Measurements from ENCODE around the gene POFUT1.
"Not testable (repeated sequence)": the region's sequence is repeated elsewhere in the genome, so short reads cannot be mapped to it uniquely, and the experiment has no call there.

Gene POFUT1

GRCh38 chr20:32235331-32236047 is 27.8 kb downstream of the POFUT1 start:
- no peak for DNase-seq (ENCODE audit: low spot score)

- no peak for DNase-seq (ENCODE audit: low spot score)
Measured at GRCh38 chr20:32236048-32236533, 28.4 kb downstream of the POFUT1 start.

- no peak for DNase-seq (ENCODE audit: low spot score)
Measured at GRCh38 chr20:32236819-32237218, 29.1 kb downstream of the POFUT1 start.

- DNase-seq (ENCODE audit: low spot score) = no peak
Measured at GRCh38 chr20:32237419-32237818, 29.7 kb downstream of the POFUT1 start.

GRCh38 chr20:32238483-32239425 is 31.1 kb downstream of the POFUT1 start:
- DNase-seq (ENCODE audit: low spot score) = no peak

- DNase-seq (ENCODE audit: low spot score) = no peak
Measured at GRCh38 chr20:32240205-32240604, 32.5 kb downstream of the POFUT1 start.

- DNase-seq (ENCODE audit: low spot score) = no peak
Measured at GRCh38 chr20:32241807-32242206, 34.1 kb downstream of the POFUT1 start.

- no peak for DNase-seq (ENCODE audit: low spot score)
Measured at GRCh38 chr20:32244150-32244823, 36.6 kb downstream of the POFUT1 start.

GRCh38 chr20:32244959-32245358 is 37.3 kb downstream of the POFUT1 start:
- DNase-seq (ENCODE audit: low spot score) = no peak

- not testable (repeated sequence) for DNase-seq (ENCODE audit: low spot score)
Measured at GRCh38 chr20:32246208-32246607, 38.5 kb downstream of the POFUT1 start.

- no peak for DNase-seq (ENCODE audit: low spot score)
Measured at GRCh38 chr20:32248043-32248442, 40.4 kb downstream of the POFUT1 start.

- no peak for DNase-seq (ENCODE audit: low spot score)
Measured at GRCh38 chr20:32249030-32249738, 41.5 kb downstream of the POFUT1 start.

- no peak for DNase-seq (ENCODE audit: low spot score)
Measured at GRCh38 chr20:32251470-32251869, 43.8 kb downstream of the POFUT1 start.

GRCh38 chr20:32252189-32252588 is 44.5 kb downstream of the POFUT1 start:
- no peak for DNase-seq (ENCODE audit: low spot score)

- DNase-seq (ENCODE audit: low spot score) = not testable (repeated sequence)
Measured at GRCh38 chr20:32260973-32261372, 53.3 kb downstream of the POFUT1 start.

- DNase-seq (ENCODE audit: low spot score) = no peak
Measured at GRCh38 chr20:32261644-32262043, 54.0 kb downstream of the POFUT1 start.

GRCh38 chr20:32263398-32263954 is 55.8 kb downstream of the POFUT1 start:
- DNase-seq (ENCODE audit: low spot score) = no peak

- DNase-seq (ENCODE audit: low spot score) = no peak
Measured at GRCh38 chr20:32271620-32272019, 63.9 kb downstream of the POFUT1 start.

GRCh38 chr20:32274359-32274758 is 66.7 kb downstream of the POFUT1 start:
- DNase-seq (ENCODE audit: low spot score) = no peak

- DNase-seq (ENCODE audit: low spot score) = not testable (repeated sequence)
Measured at GRCh38 chr20:32275163-32275562, 67.5 kb downstream of the POFUT1 start.
